ENCODE measurements around the gene GTF2A1. TPM values are rescaled to one million over a fixed set of nuclear protein-coding genes. Genes with fewer than 3 reads are reported as not detected.

GTF2A1 gene
- total RNA-seq, 2 experiments from 2014 or later, result 35.1 to 69.8 TPM

GRCh38 chr14:81161088-81161487 is 59.7 kb downstream of the GTF2A1 start:
- Histone ChIP-seq H3K9me3 (ENCODE audit: low read length) (no peaks in the 10 kb centered on the region), H3K4me1 (ENCODE audit: insufficient read depth, low read length, poor library complexity, severe bottlenecking) (peaks cover 10% of the 10 kb centered on the region), H4K20me1 (ENCODE audit: insufficient read depth, low read length) (no peaks in the 10 kb centered on the region), H3K27ac (ENCODE audit: low read depth, low read length, poor library complexity, severe bottlenecking) (no peak overlapping the region), H3K4me3 (ENCODE audit: low read depth, low read length, poor library complexity, severe bottlenecking) (no peak overlapping the region), H3K9me2 (ENCODE audit: insufficient read depth, low read length) (no peaks in the 10 kb centered on the region), H3K79me2 (ENCODE audit: insufficient read depth, low read depth, low read length) (no peaks in the 10 kb centered on the region), H3K4me2 (ENCODE audit: low read length) (no peak overlapping the region), H2AFZ (ENCODE audit: low read length) (no peak overlapping the region), H3K36me3 (ENCODE audit: insufficient read depth, low read length) (no peaks in the 10 kb centered on the region)
- no peak for DNase-seq (ENCODE audit: low spot score)
- POLR2A ChIA-PET, result interaction anchor here (0.7 to 1.4 kb wide), 3 partner anchors 11 to 204 kb away, joined by 3 to 4 read pairs (median 3); no protein-coding TSS in a partner anchor
- intact Hi-C loops (cut with micrococcal nuclease; ENCODE audit: unreplicated experiment), result no loop called here
- no TSS peak for BruUV-seq (replicated peaks)
- TF ChIP-seq EZH2phosphoT487 (IDR thresholded peaks at IDR 0.05; ENCODE audit: borderline replicate concordance, low read depth, low read length), result no peak
- no peak for TF ChIP-seq CTCF (conservative IDR thresholded peaks at IDR 0.05; ENCODE audit: low read length)
- CTCF ChIA-PET (ENCODE audit: unreplicated experiment), result no interaction called here

GRCh38 chr14:81157431-81157830 is 63.3 kb downstream of the GTF2A1 start:
- no peak for DNase-seq (ENCODE audit: low spot score)
- Histone ChIP-seq H4K20me1 (ENCODE audit: insufficient read depth, low read length) (no peaks in the 10 kb centered on the region), H3K9me3 (ENCODE audit: low read length) (no peaks in the 10 kb centered on the region), H3K27ac (ENCODE audit: low read depth, low read length, poor library complexity, severe bottlenecking) (no peak overlapping the region), H3K4me3 (ENCODE audit: low read depth, low read length, poor library complexity, severe bottlenecking) (no peak overlapping the region), H2AFZ (ENCODE audit: low read length) (no peak overlapping the region), H3K4me1 (ENCODE audit: insufficient read depth, low read length, poor library complexity, severe bottlenecking) (no peaks in the 10 kb centered on the region), H3K36me3 (ENCODE audit: insufficient read depth, low read length) (no peaks in the 10 kb centered on the region), H3K4me2 (ENCODE audit: low read length) (no peak overlapping the region), H3K79me2 (ENCODE audit: insufficient read depth, low read depth, low read length) (no peaks in the 10 kb centered on the region), H3K9me2 (ENCODE audit: insufficient read depth, low read length) (no peaks in the 10 kb centered on the region)
- CTCF ChIA-PET (ENCODE audit: unreplicated experiment), result no interaction called here
- TF ChIP-seq CTCF (conservative IDR thresholded peaks at IDR 0.05; ENCODE audit: low read length), result no peak
- no peak for TF ChIP-seq EZH2phosphoT487 (IDR thresholded peaks at IDR 0.05; ENCODE audit: borderline replicate concordance, low read depth, low read length)
- intact Hi-C loops (cut with micrococcal nuclease; ENCODE audit: unreplicated experiment), result no loop called here
- no TSS peak for BruUV-seq (replicated peaks)
- POLR2A ChIA-PET, result interaction anchor here (0.7 to 0.8 kb wide), 2 partner anchors 13 to 163 kb away, joined by 3 read pairs; no protein-coding TSS in a partner anchor

GRCh38 chr14:81153187-81153586 is 67.6 kb downstream of the GTF2A1 start:
- no peaks in the 10 kb centered on the region for H4K20me1 ChIP-seq (ENCODE audit: insufficient read depth, low read length)
- H3K4me3 ChIP-seq (ENCODE audit: low read depth, low read length, poor library complexity, severe bottlenecking), result no peak overlapping the region
- H3K9me3 ChIP-seq (ENCODE audit: low read length), result no peaks in the 10 kb centered on the region
- H3K9me2 ChIP-seq (ENCODE audit: insufficient read depth, low read length), result no peaks in the 10 kb centered on the region
- ChIA-PET POLR2A (interaction anchor here (1.0 kb wide), 1 partner anchor 12 kb away, joined by 3 read pairs; no protein-coding TSS in a partner anchor), CTCF (ENCODE audit: unreplicated experiment) (no interaction called here)
- TF ChIP-seq EZH2phosphoT487 (IDR thresholded peaks at IDR 0.05; ENCODE audit: borderline replicate concordance, low read depth, low read length), result no peak
- no peak for TF ChIP-seq CTCF (conservative IDR thresholded peaks at IDR 0.05; ENCODE audit: low read length)
- H3K27ac ChIP-seq (ENCODE audit: low read depth, low read length, poor library complexity, severe bottlenecking), result no peak overlapping the region
- no peak overlapping the region for H3K4me2 ChIP-seq (ENCODE audit: low read length)
- H3K36me3 ChIP-seq (ENCODE audit: insufficient read depth, low read length), result no peaks in the 10 kb centered on the region
- H2AFZ ChIP-seq (ENCODE audit: low read length), result no peak overlapping the region
- DNase-seq (ENCODE audit: low spot score), result no peak
- no peaks in the 10 kb centered on the region for H3K79me2 ChIP-seq (ENCODE audit: insufficient read depth, low read depth, low read length)
- no TSS peak for BruUV-seq (replicated peaks)
- intact Hi-C loops (cut with micrococcal nuclease; ENCODE audit: unreplicated experiment), result no loop called here
- H3K4me1 ChIP-seq (ENCODE audit: insufficient read depth, low read length, poor library complexity, severe bottlenecking), result no peaks in the 10 kb centered on the region
